ENCODE results near the gene PPP2R2D. TPM values are rescaled to one million over a fixed set of nuclear protein-coding genes. Genes with fewer than 3 reads are reported as not detected.
A peak's percentile ranks its signal among the peaks of the same experiment; 100 is the strongest.

The PPP2R2D gene
- total RNA-seq, 1 experiment from 2014 or later, result 35.1 TPM

- H4K8ac ChIP-seq (replicated peaks; ENCODE audit: insufficient read length, low read depth, low read length), result no peak overlapping the region
- peaks cover 10% of the 10 kb centered on the region for H3K27me3 Mint-ChIP-seq (ENCODE audit: low read depth)
These were observed 18.7 kb upstream of the PPP2R2D start for GRCh38 chr10:131882151-131882550.

More at GRCh38 chr10:131882151-131882550, 18.7 kb upstream of the PPP2R2D start:
- Histone ChIP-seq H4K20me1 (ENCODE audit: control insufficient read depth, insufficient read depth, insufficient read length) (peaks cover 2% of the 10 kb centered on the region), H2BK15ac (ENCODE audit: low read depth, low read length) (no peak overlapping the region), H2AFZ (ENCODE audit: low read length) (no peak overlapping the region), H3K56ac (ENCODE audit: insufficient read length, low read depth, low read length) (no peak overlapping the region), H2BK5ac (ENCODE audit: insufficient read length, low read length) (no peak overlapping the region), H3K27me3 (ENCODE audit: insufficient read depth, low read length) (no peaks in the 10 kb centered on the region), H2BK12ac (ENCODE audit: insufficient read length, low read depth, low read length) (no peak overlapping the region), H4K5ac (ENCODE audit: insufficient read length, low read depth, low read length) (no peak overlapping the region), H3K18ac (ENCODE audit: insufficient read length, low read depth, low read length) (no peak overlapping the region), H3K23me2 (ENCODE audit: insufficient read length, low read depth, low read length, poor library complexity, severe bottlenecking) (no peaks in the 10 kb centered on the region), H4K91ac (ENCODE audit: insufficient read length, low read depth, low read length) (no peak overlapping the region), H3K4me2 (ENCODE audit: insufficient read depth, insufficient read length, low read length) (no peak overlapping the region), H3K4ac (ENCODE audit: low read depth, low read length) (no peak overlapping the region), H2BK20ac (ENCODE audit: low read depth, low read length, poor library complexity, severe bottlenecking) (no peak overlapping the region), H2AK5ac (ENCODE audit: insufficient read length, low read length) (no peak overlapping the region), H3K14ac (ENCODE audit: insufficient read depth, low read length) (no peak overlapping the region), H3T11ph (ENCODE audit: low read length) (no peak overlapping the region), H3K27ac (ENCODE audit: insufficient read length, low read depth, low read length) (no peak overlapping the region), H2BK120ac (ENCODE audit: low read depth, low read length, poor library complexity, severe bottlenecking) (no peak overlapping the region), H3K23ac (ENCODE audit: insufficient read length, low read depth, low read length) (no peak overlapping the region), H3K79me2 (ENCODE audit: insufficient read depth, low read length) (no peaks in the 10 kb centered on the region), H3K9me3 (ENCODE audit: control insufficient read depth, low read depth, low read length) (no peaks in the 10 kb centered on the region), H3K79me1 (ENCODE audit: insufficient read depth, low read depth, low read length, poor library complexity, severe bottlenecking) (no peaks in the 10 kb centered on the region), H3K9ac (ENCODE audit: extremely low read depth, insufficient read length, low read length) (no peak overlapping the region), H3K4me1 (ENCODE audit: insufficient read depth, low read length) (no peaks in the 10 kb centered on the region)
- Mint-ChIP-seq H3K4me1 (peaks cover 0 to 2% of the 10 kb centered on the region in 2 experiments; a peak in 2 of 4 replicates), H3K36me3 (ENCODE audit: insufficient read depth in 1 of 3, low read depth in 3 of 3) (peaks cover 0 to 5% (median 0%) of the 10 kb centered on the region in 3 experiments; a peak in 2 of 7 replicates), H3K9me3 (peaks cover 15 to 21% of the 10 kb centered on the region in 2 experiments), H3K4me3 (no peak overlapping the region), H3K27ac (no peak overlapping the region)
- WGBS (ENCODE audit: extremely low coverage, insufficient read length, low lambda C conversion rate), result no CpG with 5 or more reads among the region's 8 CpGs
- DNase-seq, result peak; percentile 22
- no peak for TF ChIP-seq CTCF (conservative IDR thresholded peaks at IDR 0.05)
